CD4-positive, alpha-beta T cell treated with Interleukin-17A for 4 hours (primary cell): ENCODE data around the gene SLC25A11.
"Not testable (repeated sequence)": the region's sequence is repeated elsewhere in the genome, so short reads cannot be mapped to it uniquely, and the experiment has no call there.

Source experiments
- DNase-seq: peaks from one replicate; pipeline ENCODE4 v3.0.0-alpha.2; 2020; ENCODE audit warnings: mixed read lengths

SLC25A11 gene

DNA sequence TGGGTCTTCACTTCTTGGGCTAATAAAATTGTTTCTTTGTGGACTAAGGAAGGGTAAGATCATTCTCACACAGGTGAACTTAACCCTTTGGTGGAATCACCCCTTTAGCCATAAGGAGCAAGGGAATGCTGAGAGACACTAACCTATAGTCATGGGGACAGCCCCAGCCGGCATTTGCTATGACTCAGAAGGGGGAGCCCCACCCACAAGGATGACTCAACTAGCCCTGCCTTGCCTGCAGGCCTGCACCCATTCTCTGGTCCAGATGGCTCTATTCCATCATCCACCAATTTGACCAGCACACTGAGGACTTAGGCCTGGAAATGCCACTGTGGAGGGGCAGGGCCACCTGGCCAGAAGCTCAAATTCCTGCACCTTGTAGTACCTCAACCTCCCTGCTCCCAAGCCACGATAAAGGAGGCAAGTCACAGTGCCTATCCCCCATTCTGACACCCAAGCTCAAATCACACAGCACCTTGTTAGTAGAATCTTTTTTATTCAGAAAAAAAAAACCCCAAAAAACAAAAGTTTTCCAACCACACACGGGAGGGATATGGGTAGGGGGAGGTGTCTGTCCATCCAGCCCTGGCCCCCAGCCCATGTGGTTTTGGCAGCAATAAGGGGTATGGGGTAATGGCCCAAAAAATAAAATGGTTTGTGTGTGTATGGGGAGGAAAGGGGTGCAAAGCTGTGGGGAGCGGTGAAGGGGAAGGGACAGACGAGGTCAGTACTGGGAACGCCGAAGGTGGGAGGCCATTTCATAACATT is 5.5 kb upstream of the SLC25A11 start:
- DNase-seq, result peak; percentile 87

DNA sequence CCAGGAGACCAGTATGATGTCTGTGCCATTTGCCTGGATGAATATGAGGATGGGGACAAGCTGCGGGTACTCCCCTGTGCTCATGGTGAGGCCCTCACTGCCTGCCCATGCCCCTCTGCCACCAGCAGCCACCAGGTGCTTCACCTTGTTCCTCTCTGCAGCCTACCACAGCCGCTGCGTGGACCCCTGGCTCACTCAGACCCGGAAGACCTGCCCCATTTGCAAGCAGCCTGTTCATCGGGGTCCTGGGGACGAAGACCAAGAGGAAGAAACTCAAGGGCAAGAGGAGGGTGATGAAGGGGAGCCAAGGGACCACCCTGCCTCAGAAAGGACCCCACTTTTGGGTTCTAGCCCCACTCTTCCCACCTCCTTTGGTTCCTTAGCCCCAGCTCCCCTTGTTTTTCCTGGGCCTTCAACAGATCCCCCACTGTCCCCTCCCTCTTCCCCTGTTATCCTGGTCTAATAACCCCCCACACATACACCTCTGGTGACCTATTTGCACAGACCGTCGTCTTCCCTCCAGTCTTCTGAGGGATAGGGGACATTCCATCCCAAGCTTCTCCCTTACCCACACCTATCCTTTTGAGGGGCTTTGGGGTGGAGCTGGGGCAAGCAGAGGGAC is 4.8 kb upstream of the SLC25A11 start:
- DNase-seq, result peak; percentile 34

DNA sequence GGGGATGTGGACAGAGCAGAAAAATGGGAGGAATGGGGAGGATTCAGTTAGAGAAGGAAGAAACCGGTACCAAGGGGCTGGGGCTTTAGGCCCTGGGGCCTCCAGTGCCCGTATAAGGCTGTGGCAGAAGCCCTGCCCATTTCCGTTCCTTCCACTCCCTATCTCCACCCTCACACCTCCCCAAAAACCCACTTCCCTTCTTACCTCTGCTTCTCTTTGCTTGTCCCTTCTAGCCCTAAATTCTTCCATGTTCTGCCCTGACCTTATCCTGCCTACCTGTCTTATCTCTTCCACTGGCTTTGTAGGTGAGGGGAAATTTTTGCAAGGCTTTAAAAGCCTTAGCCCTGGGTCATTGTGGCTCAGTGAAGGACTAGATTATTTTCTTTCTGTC is 4.3 kb upstream of the SLC25A11 start:
- DNase-seq, result peak; percentile 73

DNA sequence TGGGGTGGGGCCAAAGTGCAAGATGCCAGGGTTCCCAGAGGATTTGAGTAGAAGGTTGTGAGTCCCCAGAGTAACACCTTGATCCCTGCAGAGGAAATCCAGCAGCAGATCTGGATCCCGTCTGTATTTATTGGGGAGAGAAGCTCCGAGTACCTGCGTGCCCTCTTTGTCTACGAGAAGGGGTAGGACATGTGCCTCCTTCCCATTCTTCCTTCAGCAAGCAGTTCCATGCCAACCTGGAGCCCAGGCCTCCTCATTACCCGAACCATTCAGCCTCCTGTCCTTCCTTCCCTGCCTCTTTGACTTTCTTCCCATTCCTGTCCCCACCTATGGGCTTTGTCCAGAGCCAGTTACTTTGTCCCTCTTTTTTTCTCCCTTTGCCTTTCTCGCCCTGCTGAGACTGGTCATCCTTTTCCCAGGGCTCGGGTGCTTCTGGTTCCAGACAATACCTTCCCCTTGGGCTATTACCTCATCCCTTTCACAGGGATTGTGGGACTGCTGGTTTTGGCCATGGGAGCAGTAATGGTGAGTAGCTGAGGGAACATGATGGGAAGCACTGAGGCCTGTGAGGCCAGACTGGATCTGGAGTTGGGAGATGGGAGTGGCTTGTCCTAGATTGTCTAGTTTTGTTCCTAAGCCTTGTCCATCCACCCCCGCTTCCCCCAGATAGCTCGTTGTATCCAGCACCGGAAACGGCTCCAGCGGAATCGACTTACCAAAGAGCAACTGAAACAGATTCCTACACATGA is 3.1 kb upstream of the SLC25A11 start:
- no peak for DNase-seq

DNA sequence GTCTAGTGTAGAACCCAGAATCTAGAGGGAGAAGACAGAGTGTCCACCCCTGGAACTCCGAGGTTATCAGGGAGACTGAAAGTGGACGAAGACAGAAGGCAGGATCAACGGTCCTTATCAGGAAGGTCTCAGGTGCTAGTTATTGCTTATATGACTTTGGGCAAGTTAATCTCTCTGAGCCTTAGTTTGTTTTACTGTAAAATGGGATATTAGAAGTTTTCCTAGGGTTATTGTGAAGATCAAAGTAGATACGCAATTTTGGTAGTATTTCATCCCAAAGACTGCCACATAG is 1.4 kb upstream of the SLC25A11 start:
- DNase-seq, result no peak

DNA sequence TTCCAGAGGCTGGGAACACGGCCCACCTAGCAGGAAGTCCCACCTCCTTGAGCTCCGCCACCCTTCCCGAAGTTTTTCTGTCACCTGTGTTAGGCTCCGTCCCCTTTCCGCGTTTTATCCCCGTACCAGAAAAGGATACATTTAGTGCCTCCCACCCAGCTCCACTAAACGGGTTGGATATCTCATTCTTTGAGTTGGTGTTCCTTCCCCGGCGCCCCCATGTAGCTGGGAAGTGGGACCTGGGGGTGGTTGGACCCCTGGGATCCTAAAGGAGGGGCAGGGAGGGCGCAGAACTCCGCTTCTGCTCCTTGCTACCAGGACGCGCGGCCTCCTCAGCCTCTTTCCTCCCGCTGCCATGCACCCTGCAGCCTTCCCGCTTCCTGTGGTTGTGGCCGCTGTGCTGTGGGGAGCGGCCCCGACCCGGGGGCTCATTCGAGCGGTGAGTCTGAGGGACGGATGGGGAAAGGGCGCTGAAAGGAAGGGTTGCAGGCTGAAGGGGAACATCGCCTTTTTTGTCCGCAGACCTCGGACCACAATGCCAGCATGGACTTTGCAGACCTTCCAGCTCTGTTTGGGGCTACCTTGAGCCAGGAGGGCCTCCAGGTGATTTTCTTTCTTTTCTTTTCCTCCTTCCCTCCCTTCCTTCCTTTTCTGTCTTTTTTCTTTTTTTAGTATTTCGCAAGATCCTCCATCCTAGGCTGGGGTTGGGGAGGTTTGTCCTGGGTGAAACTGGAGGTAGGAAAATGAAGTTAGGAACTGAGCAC is 891 bp upstream of the SLC25A11 start:
- DNase-seq, result peak; percentile 65

DNA sequence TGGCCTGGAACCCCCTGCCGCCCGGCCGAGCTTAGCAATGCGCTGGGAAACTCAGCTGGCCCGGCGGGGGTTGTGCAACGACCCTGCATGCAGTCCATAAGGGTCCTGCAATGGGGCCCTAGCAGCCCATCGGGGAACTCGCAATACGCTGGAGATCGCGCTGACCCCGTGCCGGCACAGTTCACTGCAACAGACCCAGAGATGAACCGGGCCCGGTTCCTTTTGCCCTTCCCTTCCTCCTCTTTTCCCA is 375 bp downstream of the SLC25A11 start:
- no peak for DNase-seq

DNA sequence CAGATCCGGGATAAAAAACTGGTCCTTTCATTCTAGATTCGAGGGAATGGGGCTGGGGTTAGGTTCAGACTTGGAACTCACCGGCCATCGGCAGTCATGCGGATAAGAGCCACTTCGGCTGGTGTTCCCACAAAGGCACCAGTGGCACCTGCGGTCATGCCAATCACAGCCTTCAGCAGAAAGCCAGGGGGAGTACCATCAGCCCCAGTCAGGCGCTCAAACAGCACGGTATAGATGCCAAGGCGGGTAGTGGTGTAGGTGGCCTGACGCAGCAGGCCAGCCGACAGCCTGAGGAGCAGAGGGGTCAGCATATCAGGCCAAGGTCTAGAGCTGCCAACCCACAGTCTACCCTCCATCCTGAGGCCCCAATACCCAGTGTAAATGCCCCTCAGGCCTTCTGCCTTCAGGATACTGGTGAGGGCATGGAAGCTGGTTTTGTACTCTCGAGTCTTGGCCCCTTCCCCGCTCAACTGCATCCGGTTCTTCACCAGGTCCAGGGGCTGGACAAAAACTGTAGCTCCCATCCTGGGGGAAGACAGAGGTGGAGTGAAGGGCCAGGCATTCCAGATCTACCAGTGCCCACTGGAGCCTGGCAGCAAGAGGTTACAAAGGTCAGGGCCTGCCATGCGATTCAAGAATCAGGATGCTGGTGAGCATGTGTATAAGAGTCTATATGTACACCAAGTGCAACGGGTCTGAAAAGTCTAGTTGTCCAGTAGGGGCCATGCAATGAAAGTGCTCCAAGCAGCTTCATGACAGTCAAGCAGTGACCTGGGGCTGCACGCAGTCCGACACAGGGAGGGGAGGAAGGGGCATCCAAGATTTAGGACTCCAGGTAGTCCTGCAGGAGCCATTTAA is 929 bp downstream of the SLC25A11 start:
- DNase-seq, result no peak

DNA sequence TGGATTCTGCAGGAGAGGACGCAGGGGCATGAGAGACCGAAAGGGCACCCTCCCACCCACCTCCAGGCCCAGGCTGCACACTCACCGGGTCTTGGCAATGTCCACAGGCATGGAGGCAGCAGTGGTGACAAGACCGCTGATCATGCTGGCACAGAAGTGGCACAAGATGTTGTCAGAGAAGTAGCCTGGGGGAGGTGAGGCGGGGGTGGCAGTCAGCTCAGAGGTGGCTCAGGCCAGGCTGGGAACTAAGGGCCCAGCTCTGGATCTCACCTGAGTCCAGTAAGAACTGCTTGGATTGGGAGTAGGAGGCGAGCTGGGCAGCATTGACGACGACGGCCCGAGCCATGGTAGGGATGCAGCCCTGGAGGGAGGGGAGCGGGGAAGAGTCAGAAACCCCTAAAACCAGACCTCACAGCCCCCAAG is 1.8 kb downstream of the SLC25A11 start:
- no peak for DNase-seq

DNA sequence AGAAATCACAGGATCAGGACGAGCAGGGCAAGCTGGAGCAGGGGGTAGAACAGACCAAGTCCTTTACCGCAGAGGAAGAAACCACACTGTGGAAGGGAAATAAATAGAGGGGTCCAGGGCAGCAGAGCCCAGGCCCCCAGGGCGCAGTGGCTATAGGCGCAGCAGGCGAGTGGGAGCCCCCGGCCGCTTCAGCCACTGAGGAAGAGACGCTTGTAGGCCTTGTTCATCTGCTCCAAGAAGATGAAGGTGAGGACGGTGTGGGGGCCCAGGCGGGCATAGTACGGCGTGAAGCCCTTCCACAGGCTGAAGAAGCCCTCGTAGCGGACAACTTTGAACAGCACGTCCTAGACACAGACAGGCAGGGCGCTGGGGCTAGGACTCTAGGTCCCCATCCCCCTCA is 2.3 kb downstream of the SLC25A11 start:
- no peak for DNase-seq

DNA sequence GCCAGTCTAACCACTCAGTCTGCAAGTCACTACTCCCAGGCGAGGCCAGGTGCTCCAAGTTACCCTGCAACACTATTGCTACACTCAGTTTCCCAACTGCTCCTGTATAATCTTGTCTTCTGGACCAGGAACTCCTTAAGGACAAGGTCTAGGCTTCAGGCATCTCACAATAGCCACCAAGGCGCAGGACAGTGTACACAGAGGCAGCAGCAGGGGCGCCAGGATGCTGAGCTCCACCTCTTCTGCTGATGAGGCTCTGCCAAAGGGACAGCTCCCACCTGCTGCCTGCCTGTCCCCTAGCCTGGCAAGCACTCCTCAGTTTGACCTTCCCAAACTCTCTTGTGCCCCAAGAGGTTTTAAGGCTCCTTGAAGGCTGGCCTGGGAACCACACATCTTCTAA is 3.4 kb downstream of the SLC25A11 start:
- no peak for DNase-seq

DNA sequence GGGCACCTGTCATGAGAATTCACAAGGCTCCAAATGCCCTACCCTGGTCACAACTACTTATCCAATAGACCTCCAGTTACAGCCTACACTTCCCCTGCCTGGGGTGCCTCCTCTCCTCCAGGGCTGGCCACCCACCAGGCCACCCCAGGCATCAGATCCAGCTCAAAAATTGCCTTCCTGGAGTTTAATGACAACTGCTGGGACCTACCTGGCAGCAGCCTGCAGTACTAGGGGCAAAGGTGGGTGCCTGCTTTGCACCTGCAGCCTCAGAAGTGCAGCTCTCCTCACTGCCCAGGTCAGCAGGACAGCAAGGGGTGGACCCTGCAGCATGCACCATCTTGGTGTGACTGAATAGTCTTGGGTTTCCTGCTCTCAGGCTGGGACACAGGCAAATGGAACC is 4.2 kb downstream of the SLC25A11 start:
- DNase-seq, result no peak

DNA sequence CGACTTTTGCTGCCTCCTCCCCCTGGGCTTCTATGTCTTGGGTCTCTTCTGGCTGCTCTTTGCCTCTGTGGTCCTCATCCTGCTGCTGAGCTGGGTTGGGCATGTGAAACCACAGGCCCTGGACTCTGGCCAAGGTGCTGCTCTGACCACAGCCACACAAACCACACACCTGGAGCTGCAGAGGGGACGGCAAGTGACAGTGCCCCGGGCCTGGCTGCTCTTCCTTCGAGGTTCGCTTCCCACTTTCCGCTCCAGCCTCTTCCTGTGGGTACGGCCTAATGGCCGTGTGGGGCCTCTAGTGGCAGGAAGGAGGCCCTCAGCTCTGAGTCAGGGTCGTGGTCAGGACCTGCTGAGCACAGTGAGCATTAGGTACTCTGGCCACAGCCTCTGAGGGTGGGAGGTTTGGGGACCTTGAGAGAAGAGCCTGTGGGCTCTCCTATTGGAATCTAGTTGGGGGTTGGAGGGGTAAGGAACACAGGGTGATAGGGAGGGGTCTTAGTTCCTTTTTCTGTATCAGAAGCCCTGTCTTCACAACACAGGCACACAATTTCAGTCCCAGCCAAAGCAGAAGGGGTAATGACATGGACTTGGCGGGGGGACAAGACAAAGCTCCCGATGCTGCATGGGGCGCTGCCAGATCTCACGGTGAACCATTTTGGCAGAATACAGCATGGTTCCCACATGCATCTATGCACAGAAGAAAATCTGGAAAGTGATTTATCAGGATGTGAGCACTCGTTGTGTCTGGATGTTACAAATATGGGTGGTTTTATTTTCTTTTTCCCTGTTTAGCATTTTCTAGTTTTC is 5.5 kb downstream of the SLC25A11 start:
- DNase-seq, result peak; percentile 39

DNA sequence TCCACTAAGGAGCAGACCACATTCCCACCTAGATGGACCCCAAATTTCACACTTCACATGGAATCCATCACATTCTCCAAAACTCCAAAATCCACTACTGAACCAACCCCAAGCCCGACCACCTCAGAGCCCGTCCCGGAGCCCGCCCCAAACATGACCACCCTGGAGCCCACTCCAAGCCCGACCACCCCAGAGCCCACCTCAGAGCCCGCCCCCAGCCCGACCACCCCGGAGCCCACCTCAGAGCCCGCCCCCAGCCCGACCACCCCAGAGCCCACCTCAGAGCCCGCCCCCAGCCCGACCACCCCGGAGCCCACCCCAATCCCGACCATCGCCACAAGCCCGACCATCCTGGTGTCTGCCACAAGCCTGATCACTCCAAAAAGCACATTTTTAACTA is 6.2 kb downstream of the SLC25A11 start:
- no peak for DNase-seq

DNA sequence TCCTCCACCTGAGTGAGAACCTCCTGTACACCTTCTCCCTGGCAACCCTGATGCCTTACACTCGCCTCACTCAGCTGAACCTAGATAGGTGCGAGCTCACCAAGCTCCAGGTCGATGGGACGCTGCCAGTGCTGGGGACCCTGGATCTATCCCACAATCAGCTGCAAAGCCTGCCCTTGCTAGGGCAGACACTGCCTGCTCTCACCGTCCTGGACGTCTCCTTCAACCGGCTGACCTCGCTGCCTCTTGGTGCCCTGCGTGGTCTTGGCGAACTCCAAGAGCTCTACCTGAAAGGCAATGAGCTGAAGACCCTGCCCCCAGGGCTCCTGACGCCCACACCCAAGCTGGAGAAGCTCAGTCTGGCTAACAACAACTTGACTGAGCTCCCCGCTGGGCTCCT is 7.1 kb downstream of the SLC25A11 start:
- DNase-seq, result no peak

DNA sequence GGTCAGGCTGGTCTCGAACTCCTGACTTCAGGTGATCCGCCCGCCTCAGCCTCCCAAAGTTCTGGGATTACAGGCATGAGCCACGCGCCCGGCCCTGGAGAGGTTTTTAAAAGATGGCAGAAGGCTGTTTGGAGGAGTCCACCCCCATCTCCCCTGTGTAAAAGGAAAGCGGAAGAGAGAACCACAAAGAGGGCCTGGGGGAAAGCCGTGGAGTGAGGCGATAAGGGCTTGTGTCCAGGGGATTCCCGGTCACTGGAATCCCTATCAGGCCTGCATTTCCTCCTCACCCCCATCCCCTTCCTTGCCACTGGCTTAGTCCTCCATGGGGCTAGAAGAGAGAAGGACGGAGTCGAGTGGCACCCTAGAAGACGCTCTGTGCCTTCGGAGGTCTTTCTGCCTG is 7.9 kb downstream of the SLC25A11 start, which contains the start of gene GP1BA:
GP1BA (plus strand) TSS at position 315 of the 400 bp plus-strand sequence. CDS start 328 bp downstream, outside the sequence.
- DNase-seq, result no peak

DNA sequence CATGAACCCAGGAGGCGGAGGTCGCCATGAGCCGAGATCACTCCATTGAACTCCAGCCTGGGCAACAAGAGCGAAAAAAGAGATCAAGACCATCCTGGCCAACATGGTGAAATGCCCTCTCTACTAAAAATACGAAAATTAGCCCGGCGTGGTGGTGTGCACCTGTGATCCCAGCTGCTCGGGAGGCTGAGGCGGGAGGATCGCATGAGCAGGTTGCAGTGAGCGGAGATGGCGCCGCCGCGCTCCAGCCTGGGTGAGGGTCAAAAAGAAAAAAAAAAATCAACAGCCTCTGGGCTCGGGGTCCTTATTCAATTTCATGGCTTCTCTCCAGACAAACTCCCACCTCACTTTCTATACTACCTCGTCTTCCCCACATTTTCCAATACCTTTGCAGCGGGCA is 11.0 kb downstream of the SLC25A11 start:
- no peak for DNase-seq

DNA sequence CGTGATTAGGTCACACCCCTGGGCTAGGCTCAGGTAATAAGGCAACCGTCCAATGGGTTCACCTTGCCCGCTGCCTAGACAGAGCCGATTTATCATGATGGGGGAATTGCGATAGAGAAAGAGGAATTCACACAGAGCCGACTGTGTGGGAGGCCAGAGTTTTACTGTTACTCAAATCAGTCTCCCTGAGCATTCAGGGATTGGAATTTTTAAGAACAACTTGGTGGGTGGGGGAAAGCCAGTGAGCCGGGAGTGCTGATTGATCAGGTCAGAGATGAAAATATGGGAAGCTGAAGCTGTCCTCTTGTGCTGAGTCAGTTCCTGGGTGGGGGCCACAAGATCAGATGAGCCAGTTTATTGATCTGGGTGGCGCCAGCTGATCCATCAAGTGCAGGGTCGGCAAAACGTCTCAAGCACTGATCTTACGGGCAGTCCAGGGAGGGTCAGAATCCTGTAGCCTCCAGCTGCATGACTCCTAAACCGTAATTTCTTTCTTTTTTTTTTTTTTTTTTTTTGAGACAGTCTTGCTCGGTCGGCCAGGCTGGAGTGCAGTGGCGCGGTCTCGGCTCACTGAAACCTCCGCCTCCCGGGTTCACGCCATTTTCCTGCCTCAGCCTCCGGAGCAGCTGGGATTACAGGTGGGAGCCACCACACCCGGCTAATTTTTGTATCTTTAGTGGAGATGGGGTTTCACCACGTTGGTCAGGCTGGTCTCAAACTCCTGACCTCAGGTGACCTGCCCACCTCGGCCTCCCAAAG is 13.1 kb downstream of the SLC25A11 start:
- DNase-seq, result not testable (repeated sequence)

DNA sequence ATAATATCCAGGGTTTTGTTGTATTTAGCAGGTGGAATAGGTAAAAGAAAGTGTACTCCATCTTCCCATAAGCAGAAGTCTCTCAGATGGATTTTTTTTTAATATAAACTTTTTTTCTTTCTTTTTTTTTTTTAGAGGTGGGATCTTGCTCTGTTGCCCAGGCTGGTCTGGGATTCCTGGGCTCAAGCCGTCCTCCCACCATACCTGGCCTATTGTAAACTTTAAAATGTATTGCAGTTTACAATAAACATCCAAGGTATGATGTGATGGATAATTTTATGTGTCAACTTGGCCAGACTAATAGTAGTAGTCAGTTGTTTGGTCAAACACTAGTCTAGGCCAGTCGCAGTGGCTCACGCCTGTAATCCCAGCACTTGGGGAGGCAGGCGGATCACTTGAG is 18.5 kb downstream of the SLC25A11 start:
- no peak for DNase-seq

DNA sequence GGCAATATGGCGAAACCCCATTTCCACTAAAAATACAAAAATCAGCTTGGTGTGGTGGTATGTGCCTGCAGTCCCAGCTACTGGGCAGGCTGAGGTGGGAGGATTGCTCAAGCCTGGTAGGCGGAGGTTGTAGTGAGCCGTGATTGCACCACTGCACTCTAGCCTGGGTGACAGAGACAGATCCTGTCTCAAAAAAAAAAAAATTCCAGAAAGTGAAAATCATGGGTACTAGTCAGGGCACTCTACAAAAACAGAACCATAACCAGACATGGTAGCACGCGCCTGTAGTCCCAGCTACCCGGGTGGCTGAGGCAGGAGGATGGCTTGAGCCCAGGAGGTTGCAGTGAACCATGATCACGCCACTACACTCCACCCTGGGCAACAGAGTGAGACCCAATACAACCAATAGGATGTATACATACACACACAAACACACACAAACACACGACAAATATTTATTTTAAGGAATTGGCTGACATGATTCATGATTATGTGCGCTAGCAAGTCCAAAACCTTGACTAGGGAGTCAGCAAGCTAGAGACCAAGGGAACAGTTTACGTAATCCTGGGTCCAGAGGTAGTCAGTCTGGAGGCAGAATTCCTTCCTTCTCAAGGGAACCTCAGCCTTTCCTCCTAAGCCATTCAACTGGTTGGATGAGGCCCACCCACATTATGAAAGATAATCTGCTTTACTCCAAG is 19.3 kb downstream of the SLC25A11 start:
- no peak for DNase-seq
